Kidney epithelial cell (primary cell): ENCODE measurements around the gene RANGRF. TPM values are rescaled to one million over a fixed set of nuclear protein-coding genes. Genes with fewer than 3 reads are reported as not detected.

ENCODE experiments used
- DNase-seq: peaks from one replicate; pipeline ENCODE4 v3.0.0-alpha.2; 2010; ENCODE audit warnings: low read depth
- H3K27me3 ChIP-seq: 2 replicates; pipeline ENCODE4 v1.6.0; 2011; ENCODE audit warnings: low read length; ENCODE audit not compliant: control insufficient read depth, insufficient read depth
- H3K36me3 ChIP-seq: 2 replicates; pipeline ENCODE4 v1.5.1; 2011; ENCODE audit warnings: low read length; ENCODE audit not compliant: control insufficient read depth, insufficient read depth
- H3K4me3 ChIP-seq: 2 replicates; pipeline ENCODE4 v1.5.1; 2011; ENCODE audit warnings: low read depth, mild to moderate bottlenecking, control low read depth, low read length
- total RNA-seq: library from RNA; depleted of rRNA; stranded (reverse); fragments of >200 nt; gene quantifications from 2 replicates; pipeline ENCODE4 v1.2.3, GENCODE V29; 2015
- TF ChIP-seq, protein P1 (sequence below): IDR thresholded peaks from 2 replicates; pipeline ENCODE4 v1.5.1; 2011; ENCODE audit warnings: mild to moderate bottlenecking, moderate library complexity, low read length, control low read depth, inconsistent platforms; ENCODE audit not compliant: insufficient read depth, poor library complexity, severe bottlenecking

RANGRF gene
- total RNA-seq, 1 donor from 2014 or later = 30.0 TPM

DNA sequence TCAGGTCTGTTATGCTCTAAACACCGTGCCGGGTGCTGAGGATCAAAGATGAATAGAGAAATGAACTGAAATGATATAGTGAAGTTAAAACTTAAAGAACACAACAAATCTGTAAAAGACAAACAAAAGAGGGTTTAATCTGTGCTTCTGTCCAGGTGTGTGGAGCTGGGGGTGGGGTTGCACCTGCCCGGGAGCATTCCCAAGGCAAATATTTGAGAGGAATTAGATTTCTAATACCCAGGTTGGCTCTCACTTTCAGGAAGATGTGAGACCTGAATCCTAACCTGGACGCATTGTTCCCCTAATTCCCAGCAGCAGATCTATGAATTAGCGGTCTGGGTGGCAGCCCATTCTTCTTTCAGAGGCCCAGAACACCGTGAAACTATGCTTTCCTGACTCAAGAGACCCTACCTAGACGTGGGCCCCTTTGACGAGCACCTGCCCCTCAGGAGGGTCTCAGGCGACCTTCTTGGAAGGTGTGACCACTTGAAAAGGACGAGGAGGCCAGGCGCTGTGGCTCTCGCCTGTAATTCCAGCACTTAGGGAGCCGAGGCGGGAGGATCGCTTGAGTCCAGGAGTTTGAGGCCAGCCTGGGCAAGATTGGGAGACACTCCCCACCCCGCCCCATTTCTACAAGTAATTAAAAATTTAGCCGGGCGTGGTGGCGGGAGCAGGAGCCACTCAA is 677 bp upstream of the RANGRF start:
- Histone ChIP-seq H3K27me3 (no peaks in the 10 kb centered on the region), H3K4me3 (peak overlapping the region; percentile 93), H3K36me3 (no peaks in the 10 kb centered on the region)
- TF ChIP-seq, protein P1, sequence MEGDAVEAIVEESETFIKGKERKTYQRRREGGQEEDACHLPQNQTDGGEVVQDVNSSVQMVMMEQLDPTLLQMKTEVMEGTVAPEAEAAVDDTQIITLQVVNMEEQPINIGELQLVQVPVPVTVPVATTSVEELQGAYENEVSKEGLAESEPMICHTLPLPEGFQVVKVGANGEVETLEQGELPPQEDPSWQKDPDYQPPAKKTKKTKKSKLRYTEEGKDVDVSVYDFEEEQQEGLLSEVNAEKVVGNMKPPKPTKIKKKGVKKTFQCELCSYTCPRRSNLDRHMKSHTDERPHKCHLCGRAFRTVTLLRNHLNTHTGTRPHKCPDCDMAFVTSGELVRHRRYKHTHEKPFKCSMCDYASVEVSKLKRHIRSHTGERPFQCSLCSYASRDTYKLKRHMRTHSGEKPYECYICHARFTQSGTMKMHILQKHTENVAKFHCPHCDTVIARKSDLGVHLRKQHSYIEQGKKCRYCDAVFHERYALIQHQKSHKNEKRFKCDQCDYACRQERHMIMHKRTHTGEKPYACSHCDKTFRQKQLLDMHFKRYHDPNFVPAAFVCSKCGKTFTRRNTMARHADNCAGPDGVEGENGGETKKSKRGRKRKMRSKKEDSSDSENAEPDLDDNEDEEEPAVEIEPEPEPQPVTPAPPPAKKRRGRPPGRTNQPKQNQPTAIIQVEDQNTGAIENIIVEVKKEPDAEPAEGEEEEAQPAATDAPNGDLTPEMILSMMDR = no peak
- DNase-seq = no peak

DNA sequence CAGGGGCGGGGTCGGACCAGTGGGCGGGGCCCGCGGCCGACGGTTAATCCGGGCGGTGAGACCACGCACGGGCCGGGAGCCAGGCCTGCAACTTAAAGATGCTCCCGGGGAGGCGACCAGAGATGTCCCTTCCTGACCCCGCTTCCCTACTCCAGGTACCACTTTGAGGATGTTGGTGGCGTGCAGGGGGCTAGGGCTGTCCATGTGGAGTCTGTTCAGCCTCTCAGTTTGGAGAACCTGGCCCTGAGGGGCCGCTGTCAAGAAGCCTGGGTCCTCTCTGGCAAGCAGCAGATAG is 580 bp downstream of the RANGRF start:
- H3K27me3 ChIP-seq = no peaks in the 10 kb centered on the region
- H3K36me3 ChIP-seq = no peaks in the 10 kb centered on the region
- no peak for DNase-seq
- TF ChIP-seq, protein P1 = no peak
- peak overlapping the region; percentile 93 for H3K4me3 ChIP-seq

GRCh38 chr17:8290043-8290442 is 1.6 kb downstream of the RANGRF start:
- no peaks in the 10 kb centered on the region for H3K36me3 ChIP-seq
- DNase-seq = no peak
- no peak overlapping the region for H3K4me3 ChIP-seq
- TF ChIP-seq, protein P1 = no peak
- H3K27me3 ChIP-seq = no peaks in the 10 kb centered on the region

GRCh38 chr17:8292639-8293395 is 4.3 kb downstream of the RANGRF start:
- Histone ChIP-seq H3K27me3 (no peaks in the 10 kb centered on the region), H3K4me3 (no peak overlapping the region), H3K36me3 (no peaks in the 10 kb centered on the region)
- DNase-seq = no peak
- TF ChIP-seq, protein P1 = no peak

DNA sequence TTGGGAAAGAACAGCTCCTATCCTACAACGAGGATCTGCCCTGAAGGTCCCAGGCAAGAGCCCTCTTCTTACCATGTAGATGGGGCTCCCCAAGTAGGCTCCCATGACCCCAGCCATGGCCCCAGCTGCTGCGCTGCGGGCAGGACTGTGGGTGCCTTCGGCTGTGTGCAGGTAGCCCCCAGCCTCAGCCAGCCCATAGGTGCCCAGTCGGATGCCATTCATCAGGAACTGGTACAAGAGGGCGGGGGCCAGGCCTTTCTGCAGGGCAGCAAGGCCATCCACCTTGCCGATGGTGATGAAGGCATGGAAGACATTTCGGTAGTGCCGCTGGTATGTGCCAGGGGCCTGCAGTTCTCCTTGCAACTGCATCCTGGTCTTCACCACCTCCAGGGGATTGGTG is 5.9 kb downstream of the RANGRF start:
- Histone ChIP-seq H3K36me3 (no peaks in the 10 kb centered on the region), H3K27me3 (no peaks in the 10 kb centered on the region), H3K4me3 (no peak overlapping the region)
- TF ChIP-seq, protein P1 = no peak
- no peak for DNase-seq
